PC-9 (cell line): ENCODE data around the gene CASP8.

Source experiments
- EZH2 ChIP-seq: fragments of 200-600 bp; sonication (generic); IDR thresholded peaks from 2 replicates; pipeline ENCODE4 v1.8.0; 2017; ENCODE audit warnings: antibody characterized with exemption, low read depth
- TF ChIP-seq, protein P1 (sequence below): fragments of 200-600 bp; sonication (generic); conservative IDR thresholded peaks from 2 replicates; pipeline ENCODE4 v1.6.1; 2017; ENCODE audit warnings: mixed run types, antibody characterized with exemption, mild to moderate bottlenecking, moderate library complexity

DNA sequence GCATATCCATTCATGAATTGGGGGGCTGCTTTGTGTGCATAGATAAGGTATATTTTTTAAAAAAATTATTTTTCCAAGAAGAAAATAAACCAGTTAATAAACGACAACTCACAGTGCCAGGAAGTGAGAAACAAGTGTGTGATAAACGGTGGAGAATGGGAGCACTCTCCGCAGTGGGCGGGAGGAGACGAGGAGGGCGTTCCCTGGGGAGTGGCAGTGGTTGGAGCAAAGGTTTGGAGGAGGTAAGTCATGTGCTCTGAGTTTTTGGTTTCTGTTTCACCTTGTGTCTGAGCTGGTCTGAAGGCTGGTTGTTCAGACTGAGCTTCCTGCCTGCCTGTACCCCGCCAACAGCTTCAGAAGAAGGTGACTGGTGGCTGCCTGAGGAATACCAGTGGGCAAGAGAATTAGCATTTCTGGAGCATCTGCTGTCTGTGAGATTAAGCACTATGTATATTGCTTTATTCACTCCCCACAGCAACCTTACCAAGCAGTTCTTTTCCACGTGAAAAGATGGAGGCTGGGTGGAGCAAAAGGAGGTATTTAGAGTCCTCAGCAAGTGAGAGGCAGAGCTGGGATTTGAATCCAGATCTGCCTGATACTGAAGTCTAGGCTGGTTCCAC, 27.0 kb upstream of the CASP8 start:
- TF ChIP-seq, protein P1, sequence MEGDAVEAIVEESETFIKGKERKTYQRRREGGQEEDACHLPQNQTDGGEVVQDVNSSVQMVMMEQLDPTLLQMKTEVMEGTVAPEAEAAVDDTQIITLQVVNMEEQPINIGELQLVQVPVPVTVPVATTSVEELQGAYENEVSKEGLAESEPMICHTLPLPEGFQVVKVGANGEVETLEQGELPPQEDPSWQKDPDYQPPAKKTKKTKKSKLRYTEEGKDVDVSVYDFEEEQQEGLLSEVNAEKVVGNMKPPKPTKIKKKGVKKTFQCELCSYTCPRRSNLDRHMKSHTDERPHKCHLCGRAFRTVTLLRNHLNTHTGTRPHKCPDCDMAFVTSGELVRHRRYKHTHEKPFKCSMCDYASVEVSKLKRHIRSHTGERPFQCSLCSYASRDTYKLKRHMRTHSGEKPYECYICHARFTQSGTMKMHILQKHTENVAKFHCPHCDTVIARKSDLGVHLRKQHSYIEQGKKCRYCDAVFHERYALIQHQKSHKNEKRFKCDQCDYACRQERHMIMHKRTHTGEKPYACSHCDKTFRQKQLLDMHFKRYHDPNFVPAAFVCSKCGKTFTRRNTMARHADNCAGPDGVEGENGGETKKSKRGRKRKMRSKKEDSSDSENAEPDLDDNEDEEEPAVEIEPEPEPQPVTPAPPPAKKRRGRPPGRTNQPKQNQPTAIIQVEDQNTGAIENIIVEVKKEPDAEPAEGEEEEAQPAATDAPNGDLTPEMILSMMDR, result no peak
- TF ChIP-seq EZH2, result no peak
